ENCODE data around the gene HS6ST1. TPM values are rescaled to one million over a fixed set of nuclear protein-coding genes. Genes with fewer than 3 reads are reported as not detected.

The HS6ST1 gene
- total RNA-seq, 2 donors from 2014 or later, result 19.0 to 25.8 TPM

GRCh38 chr2:128277961-128278681, 40.5 kb downstream of the HS6ST1 start:
- peaks cover 6% of the 10 kb centered on the region for H3K36me3 ChIP-seq
- H3K4me3 ChIP-seq, result no peak overlapping the region
- no peak for DNase-seq (ENCODE audit: low spot score)
- no peak for TF ChIP-seq CTCF (IDR thresholded peaks at IDR 0.05)
- peaks cover 0 to 36% of the 10 kb centered on the region in 2 donors for H3K4me1 ChIP-seq
- H3K27ac ChIP-seq, result no peak overlapping the region
- no peaks in the 10 kb centered on the region for H3K27me3 ChIP-seq
- H3K9me3 ChIP-seq, result peaks cover 0 to 18% of the 10 kb centered on the region in 2 donors

- peaks cover 6% of the 10 kb centered on the region for H3K36me3 ChIP-seq
- H3K4me3 ChIP-seq, result no peak overlapping the region
- peaks cover 0 to 26% of the 10 kb centered on the region in 2 donors for H3K4me1 ChIP-seq
- no peak for DNase-seq (ENCODE audit: low spot score)
- H3K27me3 ChIP-seq, result no peaks in the 10 kb centered on the region
- H3K9me3 ChIP-seq, result peaks cover 0 to 18% of the 10 kb centered on the region in 2 donors
- no peak overlapping the region for H3K27ac ChIP-seq
- TF ChIP-seq CTCF (IDR thresholded peaks at IDR 0.05), result no peak
Measured at GRCh38 chr2:128276878-128277675, 41.6 kb downstream of the HS6ST1 start.

GRCh38 chr2:128275498-128276045, 43.1 kb downstream of the HS6ST1 start:
- peaks cover 0 to 18% of the 10 kb centered on the region in 2 donors for H3K9me3 ChIP-seq
- peaks cover 6% of the 10 kb centered on the region for H3K36me3 ChIP-seq
- H3K27ac ChIP-seq, result no peak overlapping the region
- DNase-seq (ENCODE audit: low spot score), result no peak
- no peaks in the 10 kb centered on the region for H3K27me3 ChIP-seq
- peaks cover 0 to 11% of the 10 kb centered on the region in 2 donors for H3K4me1 ChIP-seq
- H3K4me3 ChIP-seq, result no peak overlapping the region
- TF ChIP-seq CTCF (IDR thresholded peaks at IDR 0.05), result no peak

GRCh38 chr2:128274218-128274617, 44.5 kb downstream of the HS6ST1 start:
- no peak overlapping the region for H3K27ac ChIP-seq
- no peaks in the 10 kb centered on the region for H3K27me3 ChIP-seq
- H3K9me3 ChIP-seq, result peaks cover 0 to 18% of the 10 kb centered on the region in 2 donors
- H3K4me3 ChIP-seq, result no peak overlapping the region
- no peak for TF ChIP-seq CTCF (IDR thresholded peaks at IDR 0.05)
- no peaks in the 10 kb centered on the region for H3K4me1 ChIP-seq
- DNase-seq (ENCODE audit: low spot score), result no peak
- H3K36me3 ChIP-seq, result peaks cover 6% of the 10 kb centered on the region

GRCh38 chr2:128273469-128274081, 45.1 kb downstream of the HS6ST1 start:
- H3K27me3 ChIP-seq, result no peaks in the 10 kb centered on the region
- H3K27ac ChIP-seq, result no peak overlapping the region
- H3K9me3 ChIP-seq, result peaks cover 0 to 18% of the 10 kb centered on the region in 2 donors
- H3K4me1 ChIP-seq, result no peaks in the 10 kb centered on the region
- no peak overlapping the region for H3K4me3 ChIP-seq
- peaks cover 6% of the 10 kb centered on the region for H3K36me3 ChIP-seq
- DNase-seq (ENCODE audit: low spot score), result no peak
- no peak for TF ChIP-seq CTCF (IDR thresholded peaks at IDR 0.05)

Data from right atrium auricular region (tissue), 2 donors.